Activated CD8-positive, alpha-beta memory T cell treated with anti-CD3 and anti-CD28 coated beads for 24 hours (primary cell): ENCODE data around the gene SLC22A6.
A peak's percentile ranks its signal among the peaks of the same experiment; 100 is the strongest.

ENCODE experiments used
- DNase-seq: peaks from one replicate; pipeline ENCODE4 v3.0.0-alpha.2; 2020

Gene SLC22A6, protein sequence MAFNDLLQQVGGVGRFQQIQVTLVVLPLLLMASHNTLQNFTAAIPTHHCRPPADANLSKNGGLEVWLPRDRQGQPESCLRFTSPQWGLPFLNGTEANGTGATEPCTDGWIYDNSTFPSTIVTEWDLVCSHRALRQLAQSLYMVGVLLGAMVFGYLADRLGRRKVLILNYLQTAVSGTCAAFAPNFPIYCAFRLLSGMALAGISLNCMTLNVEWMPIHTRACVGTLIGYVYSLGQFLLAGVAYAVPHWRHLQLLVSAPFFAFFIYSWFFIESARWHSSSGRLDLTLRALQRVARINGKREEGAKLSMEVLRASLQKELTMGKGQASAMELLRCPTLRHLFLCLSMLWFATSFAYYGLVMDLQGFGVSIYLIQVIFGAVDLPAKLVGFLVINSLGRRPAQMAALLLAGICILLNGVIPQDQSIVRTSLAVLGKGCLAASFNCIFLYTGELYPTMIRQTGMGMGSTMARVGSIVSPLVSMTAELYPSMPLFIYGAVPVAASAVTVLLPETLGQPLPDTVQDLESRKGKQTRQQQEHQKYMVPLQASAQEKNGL

GRCh38 chr11:62984451-62984991, at the start of gene SLC22A6:
TSS of gene SLC22A6 (minus strand) at chr11:62984967. CDS start at chr11:62984690, 277 bp downstream.
- DNase-seq = no peak

DNA sequence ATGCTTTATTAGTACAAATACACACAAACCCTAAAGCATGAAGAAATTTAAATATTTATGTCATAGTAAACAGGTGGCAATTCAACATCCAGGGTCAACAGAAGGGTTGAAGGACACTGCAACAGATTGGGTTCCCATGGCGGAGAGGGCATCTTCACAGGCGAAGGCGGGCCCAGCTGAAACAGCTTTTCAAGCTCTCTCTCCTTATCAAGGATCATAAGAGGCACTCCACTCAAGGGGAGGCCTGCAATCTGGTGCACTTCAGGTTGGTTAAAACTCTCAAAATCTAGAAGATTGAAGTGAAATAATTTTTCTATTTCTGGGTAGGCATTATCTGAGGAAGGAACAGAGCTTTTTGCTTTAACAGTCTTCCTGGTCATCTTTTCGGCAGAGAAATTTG, 47.7 kb upstream of the SLC22A6 start:
- no peak for DNase-seq

- peak; percentile 97 for DNase-seq
These were observed 39.3 kb upstream of the SLC22A6 start for GRCh38 chr11:63023841-63024648.

DNA sequence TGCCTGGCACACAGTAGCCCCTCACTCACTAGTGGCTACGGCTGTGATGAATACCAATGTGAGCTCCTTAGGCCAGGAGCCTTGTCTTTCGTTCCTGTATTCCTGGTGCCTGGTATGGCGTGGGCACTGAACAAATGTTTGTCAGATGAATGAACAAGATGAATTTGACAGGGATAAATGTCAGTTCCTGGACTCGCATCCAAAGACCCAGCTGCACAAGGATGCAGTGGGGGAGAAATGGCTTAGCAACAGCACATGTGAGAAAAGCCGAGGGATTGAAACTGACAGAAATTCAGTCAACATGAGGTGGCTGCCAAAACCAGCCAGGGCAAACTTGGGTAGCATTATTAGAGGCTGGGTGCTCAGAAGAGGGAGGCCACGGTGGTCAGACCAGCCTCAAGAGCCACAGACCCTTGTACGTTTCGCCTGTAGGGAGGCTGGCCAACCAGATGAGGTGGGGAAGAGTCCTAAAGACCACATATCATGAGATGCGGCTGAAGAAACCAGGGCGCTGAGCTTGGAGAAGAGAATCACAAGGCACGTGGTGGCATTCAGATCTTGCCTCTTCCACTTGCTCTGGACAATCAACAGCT, 38.6 kb upstream of the SLC22A6 start:
- no peak for DNase-seq

DNA sequence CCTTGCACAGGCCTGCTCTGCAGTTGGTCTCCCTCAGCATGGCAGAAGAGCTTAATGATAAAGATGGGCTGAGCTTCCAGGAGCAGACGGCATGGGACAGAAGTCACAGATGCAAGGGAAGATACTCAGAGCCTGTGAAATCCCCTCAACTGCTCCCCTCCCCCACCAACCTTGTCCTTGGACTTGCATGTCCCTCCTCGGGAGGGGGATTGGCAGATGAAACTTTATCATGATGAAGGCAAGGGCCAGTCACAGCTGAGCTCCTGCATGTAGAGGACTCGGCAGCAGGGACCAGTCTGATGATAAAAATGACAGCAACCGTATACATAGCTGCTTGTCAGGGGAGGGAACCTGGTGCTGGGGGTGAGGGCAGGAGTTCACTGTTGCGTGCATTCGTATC, 37.7 kb upstream of the SLC22A6 start:
- DNase-seq = no peak

- peak; percentile 69 for DNase-seq
These were observed 36.0 kb upstream of the SLC22A6 start for GRCh38 chr11:63020671-63021291.

DNA sequence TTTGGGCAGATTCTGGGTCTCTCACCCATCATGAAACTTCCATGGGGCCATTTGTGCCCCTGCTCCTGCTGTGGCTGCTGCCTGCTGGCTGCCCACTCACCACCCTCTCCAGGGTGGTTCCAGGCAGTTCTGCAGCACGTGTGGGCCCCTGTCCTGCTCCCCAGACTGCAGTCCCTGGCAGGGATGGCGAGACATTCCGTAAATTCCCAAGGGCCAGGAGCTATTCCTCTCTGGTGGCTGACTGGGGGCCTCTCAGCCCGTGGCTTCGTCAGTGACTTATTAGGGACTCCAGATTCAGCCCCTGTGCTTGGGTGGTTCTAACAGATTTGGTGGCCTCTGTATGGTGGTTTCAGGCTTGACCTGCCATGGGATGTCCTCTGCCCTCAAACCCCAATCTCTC, 34.7 kb upstream of the SLC22A6 start:
- DNase-seq = no peak

DNA sequence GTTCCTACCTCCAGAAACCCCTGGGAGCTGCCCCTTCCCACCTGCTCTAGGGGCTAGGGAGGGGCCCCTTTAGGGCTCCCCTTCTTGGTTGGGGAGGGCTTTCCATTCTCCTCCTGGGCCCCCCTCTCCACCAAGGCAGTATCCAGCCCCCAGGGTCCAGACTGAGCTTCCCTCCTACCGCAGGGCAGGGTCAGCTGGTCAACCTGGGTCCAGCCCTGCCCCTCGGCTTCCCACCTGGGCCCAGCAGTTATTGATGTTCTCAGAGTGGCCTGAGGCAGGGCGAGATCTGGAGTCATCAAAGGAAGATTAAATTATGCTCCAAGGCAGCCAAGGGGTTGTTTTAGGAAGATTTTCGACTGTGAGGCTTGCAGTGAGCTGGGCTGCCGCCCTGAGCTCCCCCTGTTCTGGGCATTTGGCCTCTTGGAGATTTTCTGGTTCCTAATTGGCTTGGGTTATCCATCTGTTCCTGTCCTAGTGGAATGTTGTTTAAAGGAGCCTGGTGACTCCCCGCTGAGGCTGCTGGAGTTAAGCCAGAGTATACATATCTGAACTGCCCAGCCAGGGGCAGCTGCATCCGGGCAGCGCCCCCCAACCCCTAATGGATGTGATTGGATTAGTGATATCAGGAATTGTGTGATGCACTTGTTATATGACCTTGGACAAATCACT, 32.7 kb upstream of the SLC22A6 start:
- DNase-seq = no peak

DNA sequence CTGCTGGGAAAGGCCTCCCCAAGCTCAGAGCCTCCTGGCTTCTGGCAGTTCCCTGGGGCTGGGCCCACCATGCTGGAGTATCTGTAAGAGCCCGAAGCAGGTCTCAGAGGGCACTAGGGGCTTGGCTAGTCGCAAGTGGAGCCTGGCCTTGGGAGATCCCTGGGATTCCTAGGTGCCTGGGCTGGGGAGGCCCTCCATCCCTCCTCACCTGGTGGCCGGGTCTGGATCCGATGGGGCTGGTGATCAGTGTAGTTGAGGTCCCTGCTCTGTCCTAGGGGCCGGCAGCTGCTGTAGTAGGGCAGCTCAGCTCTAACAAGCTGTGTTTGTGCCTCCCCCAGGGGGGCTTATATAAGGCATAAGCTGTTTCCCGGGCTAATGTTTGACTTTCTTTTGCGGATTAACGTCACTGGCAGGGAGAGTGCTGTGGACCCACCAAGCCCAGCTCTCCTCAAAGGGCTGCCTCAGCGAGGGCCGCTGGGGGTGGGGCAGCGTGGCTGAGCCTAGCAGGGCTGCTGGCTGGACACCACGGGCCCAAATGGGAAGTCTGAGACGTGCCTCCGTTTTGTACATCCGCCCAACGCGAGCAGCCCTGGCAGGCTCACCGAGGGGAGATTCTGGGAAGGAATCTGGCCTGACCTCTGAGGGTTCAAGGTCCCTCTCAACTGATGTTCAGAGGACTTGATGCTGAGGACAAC, 30.9 kb upstream of the SLC22A6 start, which contains the start of gene SLC22A8:
TSS of gene SLC22A8 (minus strand) at position 321 of the 695 bp plus-strand sequence. CDS start 883 bp downstream, outside the sequence.
- peak; percentile 47 for DNase-seq

DNA sequence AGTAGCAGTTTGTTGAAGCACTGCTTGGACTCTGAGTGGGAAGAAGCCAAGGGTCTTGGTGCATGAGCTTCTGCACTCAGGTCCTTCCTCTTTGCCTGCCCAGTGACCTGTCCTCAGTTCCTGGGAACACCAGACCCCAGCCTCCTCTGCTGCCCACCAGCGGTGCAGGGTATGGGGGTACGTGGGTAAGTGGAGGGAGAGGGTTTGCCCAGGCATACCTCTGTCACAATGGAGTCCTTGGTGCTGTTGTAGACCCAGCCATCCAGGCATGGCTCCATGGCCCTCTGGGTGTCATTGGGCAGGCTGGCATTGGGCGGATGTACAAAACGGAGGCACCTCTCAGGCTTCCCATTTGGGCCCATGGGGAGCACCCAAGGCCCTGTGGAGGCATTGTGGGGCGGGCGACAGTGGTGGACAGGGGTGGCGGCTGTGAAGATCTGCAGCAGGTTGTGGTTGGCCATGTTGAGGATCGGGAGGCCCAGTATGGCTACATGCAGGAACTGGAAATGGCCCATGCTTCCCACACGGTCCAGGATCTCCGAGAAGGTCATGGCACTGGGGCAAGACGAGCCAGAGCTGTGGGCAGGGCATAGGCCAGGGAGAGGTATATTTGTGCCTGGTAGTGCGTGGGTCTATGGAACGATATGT, 29.8 kb upstream of the SLC22A6 start:
- DNase-seq = no peak

DNA sequence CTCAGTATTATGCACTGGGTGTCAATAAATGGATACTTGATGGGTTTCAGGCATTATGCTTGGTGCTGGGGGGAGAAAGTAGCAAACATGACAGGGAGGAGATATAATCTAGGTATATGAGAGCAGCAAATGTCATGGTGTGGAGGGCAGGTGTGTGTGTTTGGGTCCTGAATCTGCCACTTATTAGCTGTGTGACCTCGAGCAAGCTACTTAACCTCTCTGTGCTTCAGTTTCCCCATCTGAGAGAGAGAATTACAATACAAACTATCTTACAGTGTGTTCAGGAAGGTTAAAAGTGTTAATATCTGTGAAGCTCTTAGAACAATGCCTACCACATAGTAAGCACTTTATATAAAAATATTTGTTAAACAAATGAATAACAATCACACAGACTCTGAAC, 28.1 kb upstream of the SLC22A6 start:
- no peak for DNase-seq

DNA sequence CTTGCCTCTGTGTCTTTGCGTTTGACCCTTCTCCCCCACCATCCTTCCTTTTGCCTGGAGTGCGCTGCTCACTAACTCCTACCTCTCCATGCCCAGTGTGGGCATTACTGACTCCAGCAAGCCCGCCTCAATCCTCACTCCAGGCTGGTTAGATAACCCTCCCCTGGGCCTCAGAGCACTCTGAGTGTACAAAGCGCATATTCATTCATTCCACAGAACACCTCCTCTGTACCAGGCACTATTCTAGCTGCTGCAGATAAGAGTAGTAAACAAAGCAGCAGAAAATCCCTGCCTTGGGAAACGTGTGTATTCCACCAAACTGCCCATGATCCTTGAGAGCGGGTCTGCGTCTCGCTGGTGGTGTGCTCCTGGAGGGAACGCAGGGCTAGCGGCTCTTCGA, 27.7 kb upstream of the SLC22A6 start:
- no peak for DNase-seq

DNA sequence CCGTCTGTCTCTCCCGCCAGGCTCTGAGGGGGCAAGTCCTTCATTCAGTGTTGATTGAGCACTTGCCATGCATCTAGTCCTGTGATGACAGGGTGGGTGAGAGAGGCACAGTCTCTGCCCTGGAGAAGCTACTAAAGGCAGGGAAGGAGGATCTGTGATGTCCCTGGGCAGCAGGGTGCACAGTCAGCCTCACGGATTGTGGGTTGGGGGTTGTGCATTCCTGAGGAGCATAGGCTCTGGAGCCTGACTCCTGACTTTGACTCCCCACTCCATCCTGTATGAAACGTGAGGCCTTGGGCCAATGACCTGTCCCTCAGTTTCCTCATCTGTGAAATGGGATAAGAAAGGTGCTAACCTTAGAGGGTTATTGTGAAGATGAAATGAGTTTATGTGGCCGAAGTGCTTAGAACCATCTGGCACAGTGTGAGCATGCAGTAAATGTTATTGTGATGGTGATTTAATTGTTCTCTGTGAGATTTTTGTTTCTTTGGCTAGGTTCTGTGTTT, 26.2 kb upstream of the SLC22A6 start:
- DNase-seq = no peak

DNA sequence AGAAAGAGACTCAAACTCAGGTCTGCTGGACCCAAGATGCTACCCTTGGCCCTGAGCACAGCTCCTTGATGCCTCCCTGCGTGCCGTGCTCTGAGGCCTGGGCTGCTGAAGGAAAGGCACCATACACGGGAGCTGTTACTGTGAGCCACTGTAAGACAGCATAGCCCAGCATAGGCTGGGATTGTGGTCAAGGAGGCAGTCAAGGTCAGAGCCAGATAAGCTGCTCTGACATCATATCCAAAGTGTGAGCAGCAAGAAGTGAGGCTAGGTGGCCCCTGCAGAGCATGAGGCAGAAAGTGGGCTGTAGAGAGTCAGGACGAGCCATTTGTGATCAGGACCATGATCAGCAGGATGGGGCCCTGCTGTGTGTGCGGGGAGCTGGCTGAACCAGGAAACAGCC, 23.2 kb upstream of the SLC22A6 start:
- no peak for DNase-seq

GRCh38 chr11:63001456-63001855, 16.7 kb upstream of the SLC22A6 start:
- no peak for DNase-seq

GRCh38 chr11:62999649-63000048, 14.9 kb upstream of the SLC22A6 start:
- DNase-seq = no peak

- DNase-seq = no peak
These were observed 14.4 kb upstream of the SLC22A6 start for GRCh38 chr11:62999156-62999555.

GRCh38 chr11:62996271-62996670, 11.5 kb upstream of the SLC22A6 start:
- DNase-seq = no peak

DNA sequence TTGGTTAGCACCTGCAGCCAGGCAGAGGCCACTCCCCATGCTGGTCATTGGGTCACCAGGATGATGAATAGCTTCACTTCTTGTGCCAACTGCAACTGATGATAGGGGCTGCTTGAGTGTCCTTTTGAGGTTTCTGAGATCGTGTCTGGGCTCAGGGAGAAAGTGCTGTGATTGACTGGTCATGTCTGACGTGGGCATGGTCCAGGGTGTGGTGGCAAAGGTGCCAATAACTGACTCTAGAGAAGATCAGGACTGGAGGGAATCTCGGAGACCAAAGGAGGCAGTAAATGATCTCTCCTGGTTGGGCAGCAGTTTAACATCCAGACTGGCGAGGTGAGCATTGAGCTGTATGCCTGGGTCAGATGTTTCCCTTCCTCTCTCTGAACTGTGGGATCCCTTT, 10.0 kb upstream of the SLC22A6 start:
- DNase-seq = no peak

GRCh38 chr11:62988276-62988675, 3.5 kb upstream of the SLC22A6 start:
- no peak for DNase-seq
